Thyroid gland (tissue), 4 donors: Measurements from ENCODE around the gene EXPH5. TPM values are rescaled to one million over a fixed set of nuclear protein-coding genes. Genes with fewer than 3 reads are reported as not detected.

Source experiments
- DNase-seq, 2 donors: peaks; one replicate each; pipeline ENCODE4 v3.0.0-alpha.2; 2019
- H3K27ac ChIP-seq, 3 donors: fragments of 200-600 bp; sonication (generic); 1 replicate in 2 of 3; 2 replicates in 1 of 3; pipeline ENCODE4 v1.5.1; 2016 to 2019; ENCODE audit warnings: mild to moderate bottlenecking in 1 of 3, moderate library complexity in 1 of 3
- H3K27me3 ChIP-seq: fragments of 200-600 bp; sonication (generic); one replicate; pipeline ENCODE4 v1.5.1; 2019
- H3K36me3 ChIP-seq, 2 donors: fragments of 200-600 bp; sonication (generic); one replicate each; pipeline ENCODE4 v1.5.1; 2016 to 2019
- H3K4me1 ChIP-seq, 2 donors: fragments of 200-600 bp; sonication (generic); one replicate each; pipeline ENCODE4 v1.5.1; 2017 to 2019
- H3K4me3 ChIP-seq, 3 donors: fragments of 200-600 bp; sonication (generic); replicated peaks in 1 of 3; 1 replicate in 2 of 3; 2 replicates in 1 of 3; pipeline ENCODE4 v1.5.1; 2016; ENCODE audit warnings: mild to moderate bottlenecking in 1 of 3
- H3K9me3 ChIP-seq: fragments of 200-600 bp; sonication (generic); one replicate; pipeline ENCODE4 v1.5.1; 2017
- CTCF ChIP-seq, 6 experiments: fragments of 200-600 bp in 3 of 6; fragments of 450-650 bp in 3 of 6; sonication (generic) in 3 of 6; IDR thresholded peaks; one replicate each; pipeline ENCODE4 v1.5.1; 2016 to 2019; ENCODE audit warnings: antibody characterized with exemption in 6 of 6, mild to moderate bottlenecking in 2 of 6, inconsistent platforms in 1 of 6, moderate library complexity in 1 of 6
- POLR2A ChIP-seq, 2 donors: fragments of 450-650 bp; IDR thresholded peaks; one replicate each; pipeline ENCODE4 v1.6.1; 2017; ENCODE audit warnings: antibody characterized with exemption in 2 of 2, mild to moderate bottlenecking in 2 of 2, moderate library complexity in 1 of 2
- WGBS, 2 donors: methylation state at CpG; one replicate each; pipeline ENCODE4 v1.1.5; 2017; 5-methylcytosine and 5-hydroxymethylcytosine counted together
- intact Hi-C: fragments of 100-400 bp; cut with DNase I; formaldehyde crosslinking; loops from one replicate; pipeline ENCODE4 v1.15.1; 2023
- total RNA-seq, 4 donors: library from RNA; depleted of rRNA; stranded (reverse); fragments of >200 nt; gene quantifications; one replicate each; pipeline ENCODE4 v1.2.3, GENCODE V29; 2016

The EXPH5 gene
- total RNA-seq, 4 donors from 2014 or later: 4.5 to 12.2 (median 6.3) TPM

DNA sequence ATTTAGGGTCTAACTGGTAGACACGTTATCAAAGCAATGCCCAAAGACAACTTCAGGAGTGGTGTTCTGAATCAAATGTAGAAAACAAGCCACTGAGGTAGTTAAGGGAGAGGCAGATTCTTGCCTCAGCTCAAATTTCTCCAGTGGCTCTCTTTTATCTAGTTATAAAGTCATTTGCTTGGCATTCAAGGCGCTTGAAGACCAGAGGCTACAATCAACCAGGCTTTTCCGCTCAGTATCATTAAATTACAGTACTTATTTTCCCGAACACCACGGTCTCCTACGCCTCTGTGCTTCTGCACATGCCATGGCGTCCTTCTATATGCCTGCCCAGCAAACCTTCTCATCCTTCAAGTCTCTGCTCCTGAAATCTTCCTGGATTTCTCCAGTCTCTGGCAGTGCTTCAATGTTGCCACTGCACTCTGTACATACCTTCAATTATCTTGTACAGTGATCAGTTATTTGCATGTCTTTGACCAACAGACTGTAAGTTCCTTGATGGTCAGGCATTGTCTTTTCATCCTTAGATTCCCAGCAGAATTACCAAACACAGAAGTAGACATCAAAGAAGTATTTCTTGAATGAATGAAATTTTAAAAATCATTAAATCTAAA lies 96.8 kb downstream of the EXPH5 start:
- Histone ChIP-seq H3K27ac (peak overlapping the region; percentile 80 to 96 (median 95)), H3K27me3 (no peaks in the 10 kb centered on the region), H3K36me3 (no peaks in the 10 kb centered on the region), H3K4me3 (peak overlapping the region in 1 of 3 donors; percentile 61), H3K9me3 (no peaks in the 10 kb centered on the region), H3K4me1 (peaks cover 4 to 8% of the 10 kb centered on the region in 2 donors)
- DNase-seq: no peak
- intact Hi-C loops: no loop called here
- WGBS, 2 donors: 92 to 96% methylated on average over 7 of the region's 7 CpGs
- no peak for TF ChIP-seq POLR2A (IDR thresholded peaks at IDR 0.05)
- TF ChIP-seq CTCF (IDR thresholded peaks at IDR 0.05): no peak

GRCh38 chr11:108495326-108495725 lies 98.2 kb downstream of the EXPH5 start:
- Histone ChIP-seq H3K27me3 (no peaks in the 10 kb centered on the region), H3K4me3 (no peak overlapping the region), H3K9me3 (no peaks in the 10 kb centered on the region), H3K4me1 (peaks cover 4 to 8% of the 10 kb centered on the region in 2 donors), H3K36me3 (peaks cover 0 to 2% of the 10 kb centered on the region in 2 donors), H3K27ac (peak overlapping the region in 2 of 3 donors; percentile 47 to 52)
- peak; percentile 29 to 30 for DNase-seq
- TF ChIP-seq CTCF (IDR thresholded peaks at IDR 0.05) (no peak), POLR2A (IDR thresholded peaks at IDR 0.05) (no peak)
- intact Hi-C loops: no loop called here
- 47 to 64% methylated on average over 3 of the region's 3 CpGs for WGBS, 2 donors

DNA sequence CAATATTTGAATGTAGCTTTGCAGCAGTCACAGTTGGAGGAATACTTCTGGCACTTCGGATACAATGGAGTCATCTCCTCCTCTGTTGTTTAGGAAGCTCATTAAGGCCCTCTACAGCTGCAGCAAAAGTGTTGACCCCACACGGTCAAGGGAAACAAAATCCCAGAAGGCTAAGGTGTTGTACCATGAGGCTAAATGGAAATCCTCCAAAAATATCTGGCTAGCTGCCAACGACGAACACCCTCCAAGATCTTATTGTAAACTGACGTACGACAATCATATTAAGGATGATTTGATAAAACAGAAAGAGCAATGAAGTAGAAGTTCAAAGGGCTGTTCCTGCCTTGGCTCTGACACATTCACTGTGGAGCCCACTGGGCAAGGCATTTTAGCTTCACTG lies 99.4 kb downstream of the EXPH5 start:
- Histone ChIP-seq H3K4me3 (no peak overlapping the region), H3K27ac (no peak overlapping the region), H3K36me3 (peaks cover 0 to 7% of the 10 kb centered on the region in 2 donors), H3K27me3 (no peaks in the 10 kb centered on the region), H3K4me1 (peaks cover 4 to 8% of the 10 kb centered on the region in 2 donors), H3K9me3 (no peaks in the 10 kb centered on the region)
- DNase-seq: no peak
- WGBS, 2 donors: 58 to 61% methylated on average over 6 of the region's 6 CpGs
- intact Hi-C loops: no loop called here
- TF ChIP-seq CTCF (IDR thresholded peaks at IDR 0.05) (no peak), POLR2A (IDR thresholded peaks at IDR 0.05) (no peak)

DNA sequence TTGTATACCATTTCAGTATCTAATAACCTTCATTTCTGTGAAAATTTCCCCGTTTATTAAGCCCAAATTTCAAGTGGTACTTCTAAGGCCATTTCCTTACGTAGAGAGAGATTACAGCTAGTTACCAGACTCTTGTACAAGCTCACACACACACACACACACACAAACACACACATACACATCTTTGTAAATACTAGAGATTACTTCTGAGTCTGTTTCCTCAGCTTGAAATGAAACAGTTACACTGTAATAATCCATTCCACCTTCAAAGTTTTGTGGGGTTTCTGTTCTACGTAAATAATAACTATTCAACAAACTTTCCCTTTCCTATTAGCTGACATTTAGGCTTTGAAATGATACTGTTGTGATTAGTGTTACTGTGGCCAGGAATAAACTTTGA lies 101.6 kb downstream of the EXPH5 start:
- intact Hi-C loops: no loop called here
- 94 to 96% methylated on average over 3 of the region's 3 CpGs for WGBS, 2 donors
- TF ChIP-seq CTCF (IDR thresholded peaks at IDR 0.05): no peak
- no peak for TF ChIP-seq POLR2A (IDR thresholded peaks at IDR 0.05)

GRCh38 chr11:108486828-108487227 lies 106.7 kb downstream of the EXPH5 start:
- WGBS, 2 donors: 89 to 96% methylated on average over 3 of the region's 3 CpGs
- no peak for TF ChIP-seq CTCF (IDR thresholded peaks at IDR 0.05)
- TF ChIP-seq POLR2A (IDR thresholded peaks at IDR 0.05): no peak
- Histone ChIP-seq H3K27me3 (no peaks in the 10 kb centered on the region), H3K36me3 (peaks cover 3 to 7% of the 10 kb centered on the region in 2 donors), H3K4me1 (no peaks in the 10 kb centered on the region), H3K9me3 (no peaks in the 10 kb centered on the region), H3K27ac (no peak overlapping the region), H3K4me3 (no peak overlapping the region)
- intact Hi-C loops: no loop called here
- DNase-seq: no peak

More for the DNA sequence above, 101.6 kb downstream of the EXPH5 start:
- Histone ChIP-seq H3K4me1 (peaks cover 4 to 5% of the 10 kb centered on the region in 2 donors), H3K9me3 (no peaks in the 10 kb centered on the region), H3K27me3 (no peaks in the 10 kb centered on the region), H3K27ac (no peak overlapping the region), H3K36me3 (peaks cover 0 to 7% of the 10 kb centered on the region in 2 donors), H3K4me3 (no peak overlapping the region)
- no peak for DNase-seq
